Melanocyte of skin (primary cell): ENCODE results near the gene PSMD7. TPM values are rescaled to one million over a fixed set of nuclear protein-coding genes. Genes with fewer than 3 reads are reported as not detected.

Experiments used
- total RNA-seq, 2 donors: library from RNA; depleted of rRNA; stranded (reverse); fragments of >200 nt; gene quantifications; 2 replicates each; pipeline ENCODE4 v1.2.3, GENCODE V29; 2012

PSMD7 gene
- 10 to 100 TPM; 60.9 to 84.3 TPM for total RNA-seq

GRCh38 chr16:74296432-74297144 lies at the start of gene PSMD7:
Gene PSMD7 (plus strand): TSS chr16:74296814. CDS start chr16:74296915, 101 bp downstream.

Other genes starting within 250 kb of the PSMD7 start
- gene NPIPB15, start 79.5 kb downstream of the PSMD7 start, total RNA-seq: under 1 TPM in 1 of 2 donors, not detected in 1; under 0.01 TPM
- gene CLEC18B, start 124.7 kb downstream of the PSMD7 start, total RNA-seq: 1 to 10 TPM in 1 of 2 donors, not detected in 1; 1.0 TPM